HFFc6 (cell line): ENCODE results near the gene PERM1. TPM values are rescaled to one million over a fixed set of nuclear protein-coding genes. Genes with fewer than 3 reads are reported as not detected.
A peak's percentile ranks its signal among the peaks of the same experiment; 100 is the strongest.

Source experiments
- DNase-seq: peaks from one replicate; pipeline ENCODE4 v3.0.0-alpha.2; 2018
- H3K27ac Mint-ChIP-seq: 2 replicates; pipeline ENCODE4 v1.8.0; 2020; ENCODE audit warnings: mild to moderate bottlenecking, mixed read lengths
- H3K27me3 Mint-ChIP-seq: 2 replicates; pipeline ENCODE4 v1.8.0; 2021; ENCODE audit warnings: mild to moderate bottlenecking, moderate library complexity, mixed read lengths; ENCODE audit not compliant: insufficient read depth
- H3K36me3 Mint-ChIP-seq: 2 replicates; pipeline ENCODE4 v1.8.0; 2021; ENCODE audit warnings: low read depth, mixed read lengths
- H3K4me1 Mint-ChIP-seq: 2 replicates; pipeline ENCODE4 v1.8.0; 2020; ENCODE audit warnings: low read depth, mixed read lengths
- H3K4me3 Mint-ChIP-seq: 2 replicates; pipeline ENCODE4 v1.8.0; 2020; ENCODE audit warnings: mild to moderate bottlenecking, moderate library complexity, mixed read lengths
- H3K9me3 Mint-ChIP-seq: 2 replicates; pipeline ENCODE4 v1.8.0; 2020; ENCODE audit warnings: mild to moderate bottlenecking, mixed read lengths
- total RNA-seq, 6 experiments: library from RNA; stranded (reverse); fragmentation: NEBNext Ultra II Directional; extraction: Animal tissue kit (Norgen Biotek cat#: 25700); gene quantifications; 2 replicates in 1 of 6; 3 replicates in 5 of 6; pipeline ENCODE4 v1.2.3, GENCODE V29; 2021
- TF ChIP-seq, protein P1 (sequence below): fragments of 200-600 bp; sonication (generic); IDR thresholded peaks from 2 replicates; pipeline ENCODE4 v1.5.0; 2021; ENCODE audit warnings: antibody characterized with exemption, mild to moderate bottlenecking

PERM1 gene
- total RNA-seq, 6 experiments from 2014 or later: 0.17 to 0.18 TPM; not detected in 4

DNA sequence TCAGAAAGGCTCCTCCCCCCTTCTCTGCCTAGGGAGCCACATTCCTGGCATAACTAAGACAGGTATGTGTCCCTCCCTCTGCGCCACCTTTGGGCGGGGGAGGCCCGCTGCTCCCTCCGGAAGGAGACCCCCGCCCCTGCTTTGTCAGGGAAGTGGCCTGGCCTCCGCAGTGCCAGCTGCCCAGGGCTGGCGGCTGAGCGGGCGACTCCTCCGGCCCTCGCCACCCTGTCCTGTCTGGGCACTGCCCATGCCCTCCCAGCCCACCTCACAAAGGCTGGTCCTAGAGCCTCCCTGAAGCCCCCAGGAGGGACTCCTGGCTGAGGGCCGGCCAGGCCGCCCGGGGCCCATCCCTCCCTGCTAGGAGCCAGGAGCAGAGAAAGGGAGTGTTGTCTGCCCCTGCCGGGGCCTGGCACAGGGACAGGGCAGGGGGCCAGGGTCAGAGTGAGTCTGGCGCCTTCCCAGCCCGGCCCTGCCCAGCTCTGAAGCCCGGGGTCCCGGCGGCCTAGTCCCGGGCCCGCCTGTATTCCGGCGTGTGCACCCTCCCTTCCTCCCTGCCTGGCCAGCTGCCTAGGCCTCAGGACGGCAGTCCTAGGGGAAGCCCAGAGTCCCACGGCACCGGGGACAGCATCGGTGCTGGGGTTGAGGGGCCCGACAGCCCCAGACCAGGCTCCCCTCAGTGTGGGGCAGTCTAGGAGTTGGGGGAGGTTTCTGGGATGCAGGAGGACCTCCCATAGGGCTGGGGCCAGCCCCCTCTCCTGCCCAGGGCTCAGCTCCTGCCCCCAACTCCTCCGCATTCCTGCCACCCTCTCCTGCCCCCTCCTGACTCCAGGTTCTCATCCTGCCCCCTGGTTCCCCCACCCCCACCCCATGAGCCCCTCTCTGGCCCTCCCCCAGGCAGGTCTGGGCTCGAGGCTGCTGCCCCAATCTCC is 43.1 kb upstream of the PERM1 start:
- Mint-ChIP-seq H3K9me3 (no peaks in the 10 kb centered on the region), H3K36me3 (peaks cover 5% of the 10 kb centered on the region), H3K4me1 (peaks cover 23% of the 10 kb centered on the region), H3K4me3 (no peak overlapping the region), H3K27me3 (no peaks in the 10 kb centered on the region; the same call in 1 of the 2 replicates), H3K27ac (no peak overlapping the region)
- no peak for DNase-seq
- TF ChIP-seq, protein P1, sequence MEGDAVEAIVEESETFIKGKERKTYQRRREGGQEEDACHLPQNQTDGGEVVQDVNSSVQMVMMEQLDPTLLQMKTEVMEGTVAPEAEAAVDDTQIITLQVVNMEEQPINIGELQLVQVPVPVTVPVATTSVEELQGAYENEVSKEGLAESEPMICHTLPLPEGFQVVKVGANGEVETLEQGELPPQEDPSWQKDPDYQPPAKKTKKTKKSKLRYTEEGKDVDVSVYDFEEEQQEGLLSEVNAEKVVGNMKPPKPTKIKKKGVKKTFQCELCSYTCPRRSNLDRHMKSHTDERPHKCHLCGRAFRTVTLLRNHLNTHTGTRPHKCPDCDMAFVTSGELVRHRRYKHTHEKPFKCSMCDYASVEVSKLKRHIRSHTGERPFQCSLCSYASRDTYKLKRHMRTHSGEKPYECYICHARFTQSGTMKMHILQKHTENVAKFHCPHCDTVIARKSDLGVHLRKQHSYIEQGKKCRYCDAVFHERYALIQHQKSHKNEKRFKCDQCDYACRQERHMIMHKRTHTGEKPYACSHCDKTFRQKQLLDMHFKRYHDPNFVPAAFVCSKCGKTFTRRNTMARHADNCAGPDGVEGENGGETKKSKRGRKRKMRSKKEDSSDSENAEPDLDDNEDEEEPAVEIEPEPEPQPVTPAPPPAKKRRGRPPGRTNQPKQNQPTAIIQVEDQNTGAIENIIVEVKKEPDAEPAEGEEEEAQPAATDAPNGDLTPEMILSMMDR: no peak

DNA sequence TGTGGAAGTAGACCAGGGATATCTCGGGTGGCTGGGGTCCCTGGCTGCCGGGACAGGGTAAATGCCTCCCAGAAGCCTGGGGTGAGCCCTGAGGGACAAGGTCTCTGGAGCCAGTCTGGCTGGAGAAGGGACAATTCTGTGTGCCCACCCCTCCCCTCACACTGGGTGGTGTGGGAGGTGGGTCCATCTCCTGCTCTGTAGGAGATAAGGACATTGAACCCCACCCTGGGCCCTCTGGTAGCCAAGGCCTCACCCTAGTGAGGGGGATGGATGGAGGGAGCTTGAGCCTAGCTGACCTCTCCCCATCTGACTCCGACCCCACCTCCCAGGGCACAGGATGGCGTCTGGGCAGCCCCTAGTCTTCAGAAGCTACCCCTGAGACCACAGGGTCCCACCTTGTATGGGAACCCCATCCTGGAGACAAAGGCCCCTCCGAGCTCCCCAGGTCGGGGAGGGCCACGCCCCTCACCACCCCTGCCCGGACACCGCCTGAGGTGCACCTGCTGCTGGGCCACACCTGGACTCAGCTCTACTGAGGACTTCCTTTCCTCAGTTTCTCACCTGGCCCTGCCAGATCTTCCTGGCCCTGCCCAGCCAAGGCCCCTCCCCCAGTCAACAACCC is 42.4 kb upstream of the PERM1 start:
- no peaks in the 10 kb centered on the region; the same call in 1 of the 2 replicates for H3K27me3 Mint-ChIP-seq
- H3K36me3 Mint-ChIP-seq: peaks cover 5% of the 10 kb centered on the region
- no peak overlapping the region for H3K27ac Mint-ChIP-seq
- peaks cover 23% of the 10 kb centered on the region for H3K4me1 Mint-ChIP-seq
- DNase-seq: no peak
- H3K4me3 Mint-ChIP-seq: no peak overlapping the region
- no peaks in the 10 kb centered on the region for H3K9me3 Mint-ChIP-seq
- TF ChIP-seq, protein P1: no peak

DNA sequence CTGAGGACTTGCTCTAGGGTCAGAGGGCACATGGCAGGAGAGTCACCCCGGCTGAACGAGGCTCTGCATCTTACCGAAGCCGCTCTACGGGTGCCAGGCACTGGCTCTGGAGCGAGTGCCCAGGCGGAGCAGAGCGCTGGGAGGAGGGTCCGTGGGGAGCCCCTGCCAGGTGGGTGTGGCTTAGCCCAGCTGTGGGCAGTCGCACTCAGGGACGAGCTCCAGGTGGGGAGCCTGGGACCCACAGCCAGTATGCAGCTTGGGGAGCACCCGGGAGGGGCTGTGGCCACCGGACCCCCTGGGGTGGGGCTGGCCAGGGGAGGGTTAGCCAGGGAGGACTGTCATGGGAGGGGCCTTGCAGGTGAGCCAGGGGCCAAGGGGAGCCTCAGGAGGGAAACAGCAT is 41.8 kb upstream of the PERM1 start:
- no peak overlapping the region for H3K4me3 Mint-ChIP-seq

DNA sequence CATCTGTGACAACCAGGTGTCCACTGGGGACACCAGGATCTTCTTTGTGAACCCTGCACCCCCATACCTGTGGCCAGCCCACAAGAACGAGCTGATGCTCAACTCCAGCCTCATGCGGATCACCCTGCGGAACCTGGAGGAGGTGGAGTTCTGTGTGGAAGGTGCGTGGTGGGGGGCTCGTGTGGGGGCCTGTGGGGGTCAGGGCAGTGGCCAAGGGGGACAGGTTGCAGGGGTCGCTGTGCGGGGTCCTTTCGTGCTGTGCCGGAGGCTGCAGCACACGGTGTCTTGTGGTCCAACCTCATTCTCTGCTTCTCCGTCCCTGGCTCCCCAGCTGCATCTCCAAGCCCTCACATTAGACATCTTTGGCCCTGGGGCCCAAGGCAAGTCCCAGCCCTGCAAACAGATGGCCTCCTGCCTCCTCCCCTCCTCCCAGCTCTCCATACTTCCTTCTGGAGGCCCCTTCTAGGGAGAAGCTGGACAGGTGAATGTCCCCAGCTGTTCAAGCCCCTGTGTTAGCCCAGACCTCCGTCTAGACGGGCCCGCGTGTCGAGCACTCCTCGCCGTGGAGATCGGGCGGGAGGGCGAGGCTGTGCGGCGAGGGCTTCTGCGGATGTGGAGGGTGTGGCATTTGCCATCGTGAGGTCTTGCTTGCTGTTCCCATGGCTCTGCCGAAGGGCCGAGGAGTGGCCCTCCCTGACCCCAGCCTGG is 40.6 kb upstream of the PERM1 start:
- TF ChIP-seq, protein P1: no peak
- Mint-ChIP-seq H3K4me3 (peak overlapping the region; percentile 82), H3K4me1 (peaks cover 23% of the 10 kb centered on the region), H3K27ac (peak overlapping the region; percentile 66), H3K9me3 (no peaks in the 10 kb centered on the region), H3K36me3 (peaks cover 5% of the 10 kb centered on the region), H3K27me3 (no peaks in the 10 kb centered on the region; the same call in 1 of the 2 replicates)
- no peak for DNase-seq

More for the DNA sequence above, 41.8 kb upstream of the PERM1 start:
- H3K4me1 Mint-ChIP-seq: peaks cover 23% of the 10 kb centered on the region
- peak overlapping the region; percentile 45; the same call in 1 of the 2 replicates for H3K27ac Mint-ChIP-seq
- peaks cover 5% of the 10 kb centered on the region for H3K36me3 Mint-ChIP-seq
- no peaks in the 10 kb centered on the region for H3K9me3 Mint-ChIP-seq
- TF ChIP-seq, protein P1: no peak
- no peak for DNase-seq
- no peaks in the 10 kb centered on the region; the same call in 1 of the 2 replicates for H3K27me3 Mint-ChIP-seq

DNA sequence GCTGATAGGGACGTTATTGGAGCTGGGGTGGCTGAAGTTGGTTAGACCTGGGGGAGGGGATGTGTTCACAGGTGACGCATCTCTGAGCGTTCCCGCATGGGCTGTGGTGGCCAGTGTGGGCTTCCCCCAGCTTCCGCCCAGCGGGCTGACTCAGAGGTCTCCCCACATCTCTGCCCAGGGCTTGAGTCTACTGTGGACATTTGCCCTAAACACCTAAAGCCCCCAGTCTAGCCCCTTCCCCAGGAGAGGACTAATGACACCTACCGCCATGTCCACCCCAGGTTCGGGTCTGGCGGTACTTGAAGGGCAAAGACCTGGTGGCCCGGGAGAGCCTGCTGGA is 40.0 kb upstream of the PERM1 start:
- Mint-ChIP-seq H3K36me3 (peaks cover 9% of the 10 kb centered on the region), H3K4me3 (peak overlapping the region; percentile 82), H3K9me3 (no peaks in the 10 kb centered on the region), H3K4me1 (peaks cover 23% of the 10 kb centered on the region), H3K27ac (peak overlapping the region; percentile 66; the same call in 1 of the 2 replicates), H3K27me3 (no peaks in the 10 kb centered on the region; the same call in 1 of the 2 replicates)
- peak; percentile 75 for DNase-seq
- TF ChIP-seq, protein P1: no peak
